GM04503 (cell line): ENCODE measurements around the gene ZBTB7C.
"Not testable (repeated sequence)": the region's sequence is repeated elsewhere in the genome, so short reads cannot be mapped to it uniquely, and the experiment has no call there.

ENCODE experiments used
- DNase-seq: peaks from one replicate; pipeline ENCODE4 v3.0.0-alpha.2; 2012; ENCODE audit warnings: low read depth

ZBTB7C gene

GRCh38 chr18:48408727-48409590 lies at the start of gene ZBTB7C:
Gene ZBTB7C, minus strand, starts transcription at chr18:48409383.
- no peak for DNase-seq

GRCh38 chr18:48456838-48457237 lies 47.7 kb upstream of the ZBTB7C start:
- no peak for DNase-seq

GRCh38 chr18:48455555-48456478 lies 46.6 kb upstream of the ZBTB7C start:
- peak; percentile 67 for DNase-seq

- no peak for DNase-seq
Measured at GRCh38 chr18:48454261-48454757, 45.1 kb upstream of the ZBTB7C start.

- no peak for DNase-seq
Measured at GRCh38 chr18:48453330-48454066, 44.3 kb upstream of the ZBTB7C start.

- DNase-seq = no peak
Measured at GRCh38 chr18:48452861-48453323, 43.7 kb upstream of the ZBTB7C start.

GRCh38 chr18:48450685-48451084 lies 41.5 kb upstream of the ZBTB7C start:
- DNase-seq = no peak

- no peak for DNase-seq
Measured at GRCh38 chr18:48446582-48447225, 37.5 kb upstream of the ZBTB7C start.

GRCh38 chr18:48445540-48445939 lies 36.4 kb upstream of the ZBTB7C start:
- DNase-seq = peak; percentile 37

- DNase-seq = no peak
Measured at GRCh38 chr18:48442761-48443160, 33.6 kb upstream of the ZBTB7C start.

- no peak for DNase-seq
Measured at GRCh38 chr18:48441405-48441881, 32.3 kb upstream of the ZBTB7C start.

GRCh38 chr18:48440924-48441323 lies 31.7 kb upstream of the ZBTB7C start:
- no peak for DNase-seq

- DNase-seq = no peak
Measured at GRCh38 chr18:48436907-48437306, 27.7 kb upstream of the ZBTB7C start.

- not testable (repeated sequence) for DNase-seq
Measured at GRCh38 chr18:48434382-48434781, 25.2 kb upstream of the ZBTB7C start.

- DNase-seq = no peak
Measured at GRCh38 chr18:48433541-48433940, 24.4 kb upstream of the ZBTB7C start.

GRCh38 chr18:48430150-48430549 lies 21.0 kb upstream of the ZBTB7C start:
- no peak for DNase-seq

GRCh38 chr18:48428475-48429177 lies 19.4 kb upstream of the ZBTB7C start:
- DNase-seq = no peak

GRCh38 chr18:48422947-48423378 lies 13.8 kb upstream of the ZBTB7C start:
- DNase-seq = no peak

GRCh38 chr18:48419277-48420022 lies 10.3 kb upstream of the ZBTB7C start:
- DNase-seq = no peak
